ENCODE data around the gene CAMKK2.
"Not testable (repeated sequence)": the region's sequence is repeated elsewhere in the genome, so short reads cannot be mapped to it uniquely, and the experiment has no call there.

CAMKK2 gene

DNA sequence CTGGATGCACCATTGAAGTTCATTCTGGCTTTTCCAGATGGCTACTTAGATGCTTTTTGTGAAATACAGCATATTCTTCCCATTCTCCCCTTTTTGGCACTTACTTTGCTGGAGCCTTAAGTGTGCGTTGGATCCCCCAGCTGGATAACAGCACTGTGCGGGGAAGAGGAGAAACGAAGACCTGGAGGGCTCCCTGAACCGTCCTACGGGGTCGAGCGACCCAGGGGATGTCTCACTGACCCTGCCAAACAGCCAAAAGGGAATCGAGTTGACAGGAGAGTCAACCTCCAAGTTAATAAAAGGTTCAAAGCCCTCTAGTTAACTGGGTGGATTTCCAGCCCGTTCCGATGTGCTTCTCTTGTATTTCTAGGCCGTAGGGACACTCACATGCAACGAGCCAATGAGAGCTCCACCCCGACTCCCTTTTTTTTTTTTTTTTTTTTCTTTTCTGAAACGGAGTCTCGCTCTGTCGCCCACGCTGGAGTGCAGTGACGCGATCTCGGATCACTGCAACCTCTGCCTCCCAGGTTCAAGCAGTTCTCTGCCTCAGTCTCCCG lies 1.0 kb upstream of the CAMKK2 start:
- peak; percentile 5 for DNase-seq

DNA sequence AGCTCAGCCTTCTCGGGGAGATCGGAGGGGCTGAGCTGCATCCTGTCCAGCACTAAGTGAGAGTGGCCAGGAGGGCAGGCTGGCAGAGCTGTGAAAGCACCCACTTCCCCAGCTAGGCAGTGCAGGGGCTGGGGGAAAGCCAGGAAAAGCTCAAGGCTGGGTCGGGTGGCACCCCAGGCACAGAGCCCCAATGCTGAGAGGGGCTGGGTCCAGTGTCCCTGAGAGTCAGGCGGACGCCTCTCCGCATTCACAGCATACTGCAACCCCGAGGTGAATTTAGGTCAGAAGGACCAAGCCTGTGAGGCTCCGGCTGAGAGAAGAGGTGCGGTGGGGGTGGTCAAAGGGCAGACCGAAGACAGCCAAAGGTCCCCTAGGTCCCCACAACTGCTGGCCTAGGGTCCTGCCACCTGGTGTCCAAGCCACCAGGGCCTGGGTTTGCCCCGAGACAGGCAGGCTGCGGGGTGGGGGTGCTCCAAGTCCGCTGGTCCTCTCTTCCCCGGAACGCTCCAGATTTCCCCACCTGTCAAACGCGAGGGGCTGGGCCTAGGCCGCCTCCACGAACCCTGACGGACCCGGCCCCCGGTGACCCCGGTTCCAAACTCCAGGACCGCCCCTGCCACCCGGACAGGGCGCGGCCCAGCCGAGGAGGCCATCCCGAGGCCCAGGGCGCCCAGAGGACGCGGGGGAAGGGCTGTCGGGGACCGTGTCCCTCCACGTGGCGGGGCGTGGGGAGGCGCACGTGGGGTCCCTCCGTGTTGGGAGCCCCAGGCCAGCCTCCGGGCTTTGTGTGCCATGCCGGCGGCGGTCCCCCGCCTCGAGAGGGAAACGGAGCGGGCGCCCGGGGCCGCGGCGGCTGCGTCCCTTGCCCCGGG lies 527 bp downstream of the CAMKK2 start:
- peak; percentile 3 for DNase-seq

DNA sequence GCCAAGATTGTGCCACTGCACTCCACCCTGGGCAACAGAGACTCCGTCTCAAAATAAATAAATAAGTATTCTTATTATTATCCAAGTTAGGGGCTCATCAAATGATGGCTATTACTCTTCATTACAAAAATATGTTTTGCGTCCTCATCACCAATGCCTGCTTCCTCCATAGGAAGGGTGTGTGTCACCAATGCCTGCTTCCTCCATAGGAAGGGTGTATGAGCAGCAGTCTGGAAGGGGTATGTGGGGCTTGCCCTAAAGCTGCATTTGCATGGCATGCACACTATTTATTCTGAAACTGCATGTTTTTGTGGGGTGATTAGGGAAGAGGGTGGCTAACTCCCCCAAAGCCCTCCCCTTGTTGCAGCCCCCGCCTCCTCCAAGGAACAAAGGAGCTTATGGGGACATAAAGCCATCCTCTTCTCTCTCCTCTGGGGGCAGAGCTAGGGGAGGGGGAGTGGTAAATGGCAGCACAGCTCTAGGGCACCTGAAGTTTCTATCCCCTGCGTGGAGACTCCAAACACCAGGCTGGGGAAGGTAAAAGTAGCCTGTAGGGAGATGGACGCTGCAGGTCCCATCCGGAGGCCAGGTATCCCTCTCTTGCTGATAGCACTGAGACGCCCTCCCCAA lies 1.3 kb downstream of the CAMKK2 start:
- DNase-seq, result no peak

DNA sequence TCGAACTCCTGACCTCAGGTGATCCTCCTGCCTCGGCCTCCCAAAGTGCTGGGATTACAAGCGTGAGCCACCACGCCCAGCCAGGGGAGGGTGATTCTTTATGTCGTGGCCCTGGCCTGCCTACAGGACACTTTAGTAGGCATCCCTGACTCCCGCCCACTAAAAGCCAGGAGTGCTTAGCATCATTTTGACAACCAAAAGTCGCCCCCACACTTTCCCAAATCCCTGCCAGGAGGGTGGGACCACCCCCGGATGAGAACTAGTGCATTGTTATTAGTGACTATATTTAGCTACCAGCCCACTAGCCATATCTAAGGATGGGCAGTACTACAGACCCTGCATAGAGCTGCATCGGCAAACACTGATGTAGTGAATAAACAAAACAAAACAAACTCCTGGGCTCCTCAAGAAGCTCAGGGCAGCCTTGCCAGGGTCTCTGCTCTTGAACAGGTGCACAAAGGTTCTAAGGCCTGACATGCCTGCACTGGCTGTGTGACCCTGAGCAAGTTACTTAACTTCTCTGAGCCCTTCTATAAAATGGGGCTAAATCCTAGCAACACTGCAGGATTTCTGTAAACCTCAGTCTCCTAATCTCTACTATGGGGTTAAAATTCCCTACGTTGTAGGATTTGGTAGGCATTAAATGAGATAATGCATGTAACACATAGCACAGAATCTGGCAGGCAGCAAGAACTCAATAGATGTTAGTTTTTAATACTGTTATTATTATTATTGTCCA lies 2.2 kb downstream of the CAMKK2 start:
- DNase-seq, result no peak

DNA sequence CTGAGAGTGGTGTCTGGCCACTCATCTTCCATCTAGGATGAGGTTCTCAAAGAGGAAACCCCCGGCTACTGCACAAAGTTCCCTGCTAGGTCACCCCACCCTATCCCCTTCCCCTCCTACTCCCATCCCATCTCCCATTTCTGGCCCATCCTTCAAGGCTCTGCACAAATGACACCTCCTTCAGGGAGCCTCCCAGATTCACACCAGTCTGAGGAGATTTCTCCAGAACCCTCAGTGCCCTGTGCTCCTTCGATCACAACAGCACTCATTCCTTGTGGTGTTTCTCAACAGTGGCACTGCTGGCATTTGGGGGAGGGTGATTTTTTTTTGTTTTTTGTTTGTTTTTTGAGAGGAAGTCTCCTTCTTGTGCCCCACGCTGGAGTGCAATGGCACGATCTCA lies 2.9 kb downstream of the CAMKK2 start:
- no peak for DNase-seq

DNA sequence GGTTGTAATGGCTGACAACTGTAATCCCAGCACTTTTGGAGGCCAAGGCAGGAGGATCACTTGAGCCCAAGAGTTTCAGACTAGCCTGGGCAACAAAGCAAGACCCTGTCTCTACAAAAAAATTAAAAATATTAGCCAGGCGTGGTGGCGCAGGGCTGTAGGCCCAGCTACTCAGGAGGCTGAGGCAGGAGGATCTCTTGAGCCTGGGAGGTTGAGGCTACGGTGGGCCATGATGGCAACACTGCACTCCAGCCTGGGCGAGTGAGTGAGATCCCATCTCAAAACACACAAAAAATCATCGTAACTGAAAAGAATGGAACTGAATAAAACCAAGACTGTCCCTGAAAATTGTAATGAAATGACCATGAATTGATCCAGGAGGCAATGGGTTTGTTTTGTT lies 6.1 kb downstream of the CAMKK2 start:
- DNase-seq, result no peak

DNA sequence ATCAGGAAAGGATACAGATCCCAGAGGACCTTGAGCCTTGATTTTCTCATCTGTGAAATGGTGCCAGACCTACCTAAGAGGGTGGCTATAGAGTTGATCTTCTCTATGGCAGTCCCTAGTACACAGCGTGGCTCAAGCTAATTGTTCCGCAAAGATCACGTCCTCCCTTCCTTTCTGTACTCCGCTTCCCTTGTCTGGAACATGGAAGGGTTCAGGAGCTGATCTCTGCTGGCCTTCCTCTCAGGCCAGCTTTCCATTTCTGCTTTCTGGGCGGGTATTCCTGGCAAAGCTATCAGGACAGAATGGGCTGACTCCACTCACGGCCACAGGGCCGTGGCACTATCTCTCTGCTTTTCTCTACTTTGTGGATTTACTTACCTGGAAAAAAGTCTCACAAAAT lies 6.5 kb downstream of the CAMKK2 start:
- no peak for DNase-seq

DNA sequence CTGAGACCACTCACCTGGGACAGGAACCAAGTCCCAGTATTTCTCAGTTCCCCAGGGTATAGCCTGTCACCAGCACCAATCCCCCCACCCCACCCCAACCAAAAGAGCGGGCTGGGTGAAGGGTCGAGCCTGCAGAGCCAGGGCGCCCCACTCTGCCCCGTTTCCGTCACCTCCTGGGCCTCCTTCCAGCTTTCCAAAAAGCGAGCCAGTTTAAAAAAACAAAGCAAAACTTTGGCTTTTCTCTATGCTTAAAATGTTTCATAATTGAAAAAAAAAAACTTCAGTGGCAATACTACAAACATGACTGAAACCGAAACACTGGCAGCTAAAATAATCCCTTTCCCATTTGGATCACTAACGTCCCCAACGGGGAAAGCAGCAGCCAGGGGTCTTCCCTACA lies 7.5 kb downstream of the CAMKK2 start:
- DNase-seq, result no peak

DNA sequence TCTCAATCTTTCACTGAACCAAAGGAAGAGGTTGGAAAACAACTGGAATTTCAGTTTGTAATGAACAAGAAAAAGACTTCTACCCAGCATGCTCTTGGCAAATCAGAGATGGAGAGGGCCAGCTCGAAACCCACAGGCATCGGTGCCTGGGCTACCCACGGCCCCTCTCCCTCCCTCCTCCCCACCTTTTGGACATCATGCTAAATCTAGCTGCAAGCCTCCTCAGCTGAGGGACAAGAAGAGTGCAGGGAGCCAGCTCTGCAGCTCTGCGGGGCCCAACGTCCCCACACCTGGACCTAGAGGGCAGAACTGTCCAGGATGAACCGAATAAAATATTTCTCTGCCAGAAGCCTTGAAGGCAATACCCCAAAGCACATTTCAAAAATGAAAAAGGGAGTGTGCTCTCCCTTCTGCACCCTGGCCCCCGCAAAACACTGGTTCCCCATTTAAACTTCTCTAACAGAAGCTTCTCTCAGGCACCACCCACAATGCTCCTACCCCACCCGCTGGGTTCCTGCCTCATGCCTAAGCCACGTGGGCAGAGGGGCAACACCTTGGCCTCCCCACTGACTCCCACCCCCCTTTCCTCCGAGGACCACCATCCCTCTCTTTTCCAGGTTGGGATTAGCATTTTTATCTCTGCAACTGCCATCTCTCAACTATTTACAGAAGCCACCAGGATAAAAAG lies 8.2 kb downstream of the CAMKK2 start:
- no peak for DNase-seq

DNA sequence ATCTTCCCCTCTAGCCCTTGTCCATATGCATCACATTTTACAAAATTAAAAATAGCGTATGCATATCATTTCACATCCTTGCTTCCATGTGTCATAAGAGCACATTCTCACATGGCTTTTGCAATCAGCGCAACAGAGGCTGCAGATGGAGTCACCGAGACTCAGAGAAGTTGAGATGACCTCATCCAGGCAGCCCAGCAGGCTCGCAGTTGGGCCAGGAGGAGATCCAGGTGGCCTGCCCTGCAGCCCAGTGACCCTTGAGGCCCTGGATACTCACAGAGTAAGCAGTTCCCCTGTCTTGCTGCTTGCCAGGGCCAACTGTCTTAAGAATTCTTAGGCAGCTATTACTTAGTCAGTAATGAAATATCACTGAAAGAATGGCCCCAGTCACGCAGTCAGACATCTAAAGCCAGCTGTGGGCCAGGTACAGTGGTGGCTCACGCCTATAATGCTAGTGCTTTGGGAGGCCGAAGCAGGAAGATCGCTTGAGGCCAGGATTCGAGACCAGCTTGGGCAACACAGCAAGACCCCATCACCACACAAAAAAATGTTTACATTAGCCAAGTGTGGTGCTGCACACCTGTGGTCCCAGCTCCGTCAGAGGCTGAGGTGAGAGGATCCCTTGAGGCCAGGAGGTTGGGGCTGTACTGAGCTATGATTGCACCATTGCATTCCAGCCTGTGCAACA lies 9.1 kb downstream of the CAMKK2 start:
- DNase-seq, result no peak

DNA sequence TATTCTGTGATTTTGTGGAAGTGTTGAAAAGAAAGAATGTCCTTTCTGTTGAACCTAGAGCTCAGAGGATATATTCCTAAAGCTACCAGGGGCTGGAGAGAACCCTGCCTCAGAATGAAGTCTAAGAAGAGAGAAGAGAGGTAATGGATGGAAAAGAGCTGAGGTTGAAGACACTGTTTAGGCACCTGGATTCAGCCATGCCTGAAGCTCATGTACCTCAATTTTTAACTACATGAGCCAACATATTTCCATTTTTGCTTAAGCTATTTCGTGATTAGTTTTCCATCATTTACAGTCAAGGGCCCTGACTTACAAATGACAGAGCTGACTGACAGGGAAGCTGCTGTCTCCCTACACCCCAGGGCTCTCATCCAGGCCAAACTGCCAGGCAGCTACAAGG lies 10.7 kb downstream of the CAMKK2 start:
- DNase-seq, result no peak

DNA sequence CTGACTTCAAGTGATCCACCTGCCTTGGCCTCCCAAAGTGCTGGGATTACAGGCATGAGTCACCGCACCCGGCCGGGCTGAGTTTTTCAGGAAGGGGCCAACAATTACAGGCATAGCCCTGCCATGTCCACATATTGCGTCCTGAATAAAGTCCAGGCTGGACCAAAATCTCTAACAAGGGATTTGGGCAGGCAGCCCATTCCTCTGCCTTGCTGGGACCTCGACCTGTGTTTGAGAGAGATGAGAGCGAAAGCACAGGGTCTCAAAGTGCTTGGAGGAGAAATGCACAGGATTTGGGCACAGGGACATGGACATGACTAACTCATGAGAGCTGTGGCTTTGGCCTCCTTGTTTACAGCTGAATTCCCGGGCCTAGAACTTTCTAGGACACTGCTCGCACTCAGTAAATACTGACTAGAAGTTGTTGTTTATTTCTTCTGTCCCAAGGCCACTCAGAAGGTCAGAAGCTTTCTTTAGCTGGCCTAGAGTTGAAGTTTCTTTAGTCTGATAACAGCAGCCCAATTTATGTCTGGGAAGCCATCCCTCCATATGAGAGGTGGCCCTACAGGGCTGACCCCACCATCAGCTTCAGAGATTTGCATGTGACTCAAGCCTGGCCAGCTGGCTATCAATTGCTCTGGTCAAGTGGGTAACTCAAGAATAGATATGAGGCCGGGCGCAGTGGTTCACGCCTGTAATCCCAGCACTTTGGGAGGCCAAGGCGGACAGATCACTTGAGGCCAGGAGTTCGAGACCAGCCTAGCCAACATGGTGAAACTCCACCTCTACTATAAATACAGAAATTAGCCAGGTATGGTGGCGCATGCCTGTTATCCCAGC lies 11.7 kb downstream of the CAMKK2 start:
- DNase-seq, result no peak

DNA sequence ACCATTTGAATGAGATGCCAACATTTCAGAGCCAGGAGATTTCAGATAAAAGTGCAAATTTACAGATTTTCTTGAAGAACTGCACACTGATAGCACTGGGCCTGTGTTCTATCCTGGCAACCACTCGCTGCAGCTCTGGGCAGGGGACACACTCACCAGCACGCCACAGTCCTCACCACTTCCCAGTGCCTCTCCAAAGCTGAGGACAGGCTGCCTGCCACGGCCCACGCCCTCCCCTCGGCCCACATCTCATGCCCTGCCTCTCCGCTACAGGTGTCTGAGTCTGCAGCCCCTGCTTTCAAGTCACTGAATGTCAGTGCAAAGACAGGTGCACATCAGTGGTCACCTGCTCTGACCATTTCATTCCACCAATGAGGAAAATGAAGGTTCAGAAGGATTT lies 12.7 kb downstream of the CAMKK2 start:
- DNase-seq, result no peak

DNA sequence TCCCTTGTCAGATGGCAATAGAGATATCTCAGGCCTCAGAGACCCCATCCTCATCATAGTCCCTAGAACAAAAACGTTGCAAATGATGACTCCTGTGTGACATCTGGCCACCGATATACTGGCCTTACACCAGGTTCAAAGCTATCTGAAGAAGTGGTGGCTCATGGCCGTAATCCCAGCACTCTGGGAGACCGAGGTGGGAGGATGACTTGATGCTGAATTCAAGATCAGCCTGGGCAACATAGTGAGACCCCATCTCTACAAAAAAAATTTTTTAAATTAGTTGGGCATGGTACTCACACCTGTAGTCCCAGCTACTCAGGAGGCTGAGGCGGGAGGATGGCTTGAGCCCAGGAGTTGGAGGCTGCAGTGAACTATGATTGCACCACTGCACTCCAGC lies 13.1 kb downstream of the CAMKK2 start:
- DNase-seq, result no peak

DNA sequence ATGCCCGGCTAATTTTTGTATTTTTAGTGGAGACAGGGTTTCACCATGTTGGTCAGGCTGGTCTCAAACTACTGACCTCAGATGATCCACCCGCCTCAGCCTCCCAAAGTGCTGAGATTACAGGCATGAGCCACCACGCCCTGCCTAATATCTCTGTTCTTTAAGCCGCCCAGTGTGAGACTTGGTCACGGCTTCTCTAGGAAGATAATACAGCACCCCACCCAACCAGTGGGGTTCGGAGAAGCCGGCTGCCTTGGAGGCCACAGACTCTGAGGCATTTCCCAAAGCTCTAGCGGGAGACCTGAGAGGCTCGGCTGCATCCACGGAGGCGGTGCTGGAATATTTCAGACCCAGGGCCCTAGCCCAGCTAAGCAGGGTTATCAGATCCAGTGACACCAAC lies 13.6 kb downstream of the CAMKK2 start:
- DNase-seq, result not testable (repeated sequence)

DNA sequence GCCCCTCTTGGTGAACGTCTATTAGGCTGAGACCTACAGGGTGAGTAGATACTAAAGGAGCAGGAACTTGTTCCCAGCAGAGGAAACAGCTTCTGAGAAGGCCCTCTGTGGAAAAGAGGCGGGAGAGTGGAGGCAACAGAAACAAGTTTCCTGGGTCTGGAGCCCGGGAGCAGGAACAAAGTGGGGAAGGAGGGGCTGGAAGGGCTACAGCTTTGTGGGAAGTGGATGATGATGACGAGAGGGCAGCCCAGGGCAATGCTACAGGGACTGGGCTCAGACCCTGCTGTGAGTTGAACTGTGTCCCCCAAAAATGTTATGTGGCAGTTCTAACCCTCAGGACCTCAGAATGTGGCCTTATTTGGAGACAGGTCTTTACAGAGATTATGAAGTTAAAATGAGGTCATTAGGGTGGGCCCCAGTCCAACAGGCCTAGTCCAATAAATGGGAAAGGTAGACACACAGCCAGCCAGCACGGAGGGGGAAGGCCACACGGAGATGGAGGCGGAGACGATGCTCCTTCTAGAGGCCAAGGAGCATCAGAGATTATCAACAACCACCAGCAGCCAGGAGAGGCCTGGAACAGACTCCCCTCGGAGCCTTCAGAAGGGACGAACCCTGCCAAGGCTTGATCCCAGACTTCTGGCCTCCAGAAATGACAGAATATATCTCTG lies 14.3 kb downstream of the CAMKK2 start:
- DNase-seq, result no peak

DNA sequence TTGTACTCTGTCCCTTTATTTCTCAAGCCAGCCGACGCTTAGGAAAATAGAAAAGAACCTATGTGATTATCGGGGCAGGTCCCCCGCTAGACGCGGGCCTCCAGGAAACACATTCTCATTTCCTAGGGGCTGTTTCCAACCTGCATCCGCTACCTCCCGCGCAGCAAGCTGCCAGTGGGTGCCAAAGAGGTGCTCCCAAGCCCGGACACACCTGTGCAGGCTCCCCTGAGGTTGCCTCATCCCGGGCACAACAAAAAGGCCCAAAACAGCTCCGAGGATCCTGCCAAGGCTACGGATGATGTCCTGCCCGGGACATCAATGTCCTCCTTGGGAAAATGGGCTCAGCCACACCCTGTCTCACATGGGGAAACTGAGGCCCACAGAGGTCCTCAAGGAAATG lies 15.4 kb downstream of the CAMKK2 start:
- not testable (repeated sequence) for DNase-seq

DNA sequence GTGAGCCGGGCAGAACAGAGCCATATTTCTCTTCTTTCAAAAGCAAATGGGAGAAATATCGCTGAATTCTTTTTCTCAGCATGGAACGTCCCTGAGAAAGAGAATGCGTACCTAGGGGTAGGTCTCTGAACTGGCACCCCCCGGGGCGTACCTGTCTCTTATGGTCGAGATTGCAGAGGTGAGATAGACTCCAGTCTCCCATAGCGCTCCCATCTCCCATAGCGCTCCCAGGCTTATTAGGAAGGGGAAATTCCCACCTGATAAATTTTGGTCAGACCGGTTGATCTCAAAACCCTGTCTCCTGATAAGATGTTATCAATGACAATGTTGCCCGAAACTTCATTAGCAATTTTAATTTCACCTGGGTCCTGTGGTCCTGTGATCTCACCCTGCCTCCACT lies 16.0 kb downstream of the CAMKK2 start:
- not testable (repeated sequence) for DNase-seq

DNA sequence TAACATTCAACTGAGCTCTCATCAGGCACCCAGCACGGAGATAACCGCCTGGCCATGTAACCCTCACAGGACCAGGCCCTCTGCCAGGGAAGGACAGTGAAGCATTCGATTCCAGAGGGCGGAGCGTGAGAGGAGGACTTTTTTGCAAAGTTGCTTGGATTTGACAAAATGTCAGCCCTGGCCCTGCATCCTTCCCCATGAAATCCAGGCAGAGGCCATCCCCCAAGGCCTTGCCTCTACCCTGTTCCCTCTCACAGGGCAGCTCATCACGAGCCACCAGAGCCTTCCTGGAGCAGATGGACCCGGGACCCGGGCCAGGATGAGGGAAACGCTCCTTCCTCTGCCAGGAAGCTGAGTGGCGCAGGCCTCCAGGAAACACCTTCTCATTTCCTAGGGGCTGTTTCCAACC lies 17.0 kb downstream of the CAMKK2 start:
- no peak for DNase-seq

DNA sequence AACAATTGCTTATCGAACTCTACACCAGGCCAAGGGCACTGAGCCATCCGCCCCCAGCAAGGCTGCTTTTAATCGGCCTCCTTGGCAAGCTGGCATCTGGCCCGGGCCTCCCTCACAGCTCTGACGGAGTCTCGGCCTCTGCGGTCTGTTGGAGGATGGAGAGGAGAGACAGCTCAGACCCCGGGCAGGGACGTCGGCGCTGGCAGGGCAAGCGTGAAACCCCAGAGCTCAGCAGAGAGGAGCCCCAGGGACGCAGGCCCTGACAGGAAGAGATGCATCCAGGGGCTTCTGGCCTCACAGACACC lies 17.5 kb downstream of the CAMKK2 start:
- no peak for DNase-seq
